Adrenal gland (tissue), 12 donors: ENCODE data around the gene CCDC9B. TPM values are rescaled to one million over a fixed set of nuclear protein-coding genes. Genes with fewer than 3 reads are reported as not detected.

Source experiments
- DNase-seq, 7 donors: peaks; one replicate each; pipeline ENCODE4 v3.0.0-alpha.2; 2019 to 2020
- H3K27ac ChIP-seq, 5 donors: fragments of 200-600 bp; sonication (generic) in 4 of 5; 1 replicate in 3 of 5; 2 replicates in 2 of 5; pipeline versions ENCODE4 v1.5.1 to v1.8.0; 2016 to 2020; ENCODE audit warnings: mild to moderate bottlenecking in 1 of 5
- H3K27me3 ChIP-seq: fragments of 200-600 bp; 2 replicates; pipeline ENCODE4 v1.8.0; 2021
- H3K36me3 ChIP-seq, 2 donors: fragments of 200-600 bp; replicated peaks in 1 of 2; 1 replicate in 1 of 2; 2 replicates in 1 of 2; pipeline versions ENCODE4 v1.5.1 to v1.8.0; 2018 to 2022
- H3K4me1 ChIP-seq, 2 donors: fragments of 200-600 bp; replicated peaks in 1 of 2; 1 replicate in 1 of 2; 2 replicates in 1 of 2; pipeline versions ENCODE4 v1.5.1 to v1.8.0; 2018 to 2021
- H3K4me3 ChIP-seq, 4 donors: fragments of 200-600 bp; sonication (generic) in 3 of 4; one replicate each; pipeline ENCODE4 v1.5.1; 2016 to 2018
- H3K9me3 ChIP-seq, 3 donors: fragments of 200-600 bp; sonication (generic) in 1 of 3; replicated peaks in 1 of 3; 1 replicate in 2 of 3; 2 replicates in 1 of 3; pipeline versions ENCODE4 v1.5.1 to v1.8.0; 2016 to 2021
- POLR2A ChIP-seq, 2 donors: fragments of 450-650 bp; IDR thresholded peaks; one replicate each; pipeline ENCODE4 v1.6.1; 2017; ENCODE audit warnings: antibody characterized with exemption in 2 of 2, mild to moderate bottlenecking in 2 of 2, moderate library complexity in 1 of 2
- WGBS, 4 donors: extraction: QIAGEN DNeasy Blood & Tissue Kit in 2 of 4; methylation state at CpG; one replicate each; pipeline versions ENCODE4 v1.1.5 to v1.1.7; 2013 to 2017; 5-methylcytosine and 5-hydroxymethylcytosine counted together
- intact Hi-C, 2 donors: fragments of 100-400 bp; cut with DNase I; formaldehyde crosslinking; loops; one replicate each; pipeline versions ENCODE4 v1.14.1 to v1.15.0; 2022 to 2023
- polyA plus RNA-seq, 3 donors: library from polyadenylated mRNA; stranded (reverse); fragments of 200-250 nt in 2 of 3; fragments of 350-450 nt in 1 of 3; fragmentation: Illumina TruSeq in 1 of 3; extraction: RNeasy Lipid Tissue Mini Kit (QIAGEN cat#74804) in 1 of 3; gene quantifications; one replicate each; pipeline ENCODE4 v1.2.3, GENCODE V29; 2013 to 2014
- total RNA-seq, 9 donors: library from RNA; depleted of rRNA in 4 of 9; stranded (reverse); fragments of >200 nt in 4 of 9; fragments of 120-200 nt in 1 of 9; fragmentation: NEBNext Ultra II Directional in 1 of 9; extraction: Animal tissue kit (Norgen Biotek cat#: 25700) in 1 of 9; gene quantifications; one replicate each; pipeline versions ENCODE4 v1.1.0 to v1.2.4, GENCODE V29; 2013 to 2023
- TF ChIP-seq, protein P1 (sequence below), 6 experiments: fragments of 450-650 bp in 4 of 6; fragments of 200-600 bp in 2 of 6; sonication (generic) in 1 of 6; IDR thresholded peaks; 1 replicate in 5 of 6; 2 replicates in 1 of 6; pipeline versions ENCODE4 v1.5.1 to v1.8.0; 2016 to 2021; ENCODE audit warnings: antibody characterized with exemption in 6 of 6, mild to moderate bottlenecking in 2 of 6, moderate library complexity in 1 of 6
- donor health status: healthy with polysubstance abuse.
- donor health status: Bipolar disorder and iron deficiency.
- donor health status: DM: yes; HTN: yes; CAD: no.
- donor health status: DM: no; HTN: no; CAD: no.
- donor health status: DM: no; HTN: no; CAD: no.
- donor health status: DM: yes; HTN: yes; CAD: no.

CCDC9B gene
- total and polyA plus RNA-seq, 12 donors = 0.72 to 41.0 (median 10.8) TPM

DNA sequence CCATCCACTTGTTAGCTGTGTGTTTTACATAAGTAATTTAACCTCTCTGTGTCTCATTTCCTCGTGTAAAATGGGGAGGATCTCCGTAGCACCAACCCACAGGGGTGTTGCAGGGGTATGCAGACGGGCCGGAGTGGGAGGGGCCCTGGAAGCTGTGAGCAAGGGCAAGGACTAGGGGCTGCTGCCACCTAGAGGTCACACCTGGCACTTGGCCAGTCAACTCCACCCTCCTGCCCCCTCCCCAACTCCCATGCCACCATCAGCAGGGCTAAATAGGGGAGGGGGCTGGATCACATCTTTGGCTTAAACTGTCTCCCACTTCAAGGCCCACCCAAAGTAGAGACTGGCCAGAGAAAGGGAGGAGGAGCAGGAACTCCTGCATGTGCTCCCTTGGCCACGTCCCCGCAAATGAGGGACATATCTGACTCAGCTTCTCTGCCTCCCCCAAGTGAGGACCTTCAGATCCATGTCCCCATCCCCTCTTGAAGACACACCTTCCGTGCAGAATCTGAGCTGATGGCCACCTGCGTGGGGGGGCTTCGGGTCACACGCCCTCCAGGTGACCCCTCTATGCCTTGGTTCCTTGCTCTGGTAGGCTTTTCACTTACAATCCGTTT, 2.6 kb downstream of the CCDC9B start:
- H3K27ac ChIP-seq = peak overlapping the region in 1 of 5 donors; percentile 54
- H3K27me3 ChIP-seq = no peaks in the 10 kb centered on the region
- no peak overlapping the region for H3K4me3 ChIP-seq
- H3K9me3 ChIP-seq = no peaks in the 10 kb centered on the region
- 45 to 63% (median 52%) methylated on average over 11 of the region's 11 CpGs for WGBS, 4 donors
- peaks cover 31 to 48% of the 10 kb centered on the region in 2 donors for H3K4me1 ChIP-seq
- no peak for TF ChIP-seq POLR2A (IDR thresholded peaks at IDR 0.05)
- TF ChIP-seq, protein P1, sequence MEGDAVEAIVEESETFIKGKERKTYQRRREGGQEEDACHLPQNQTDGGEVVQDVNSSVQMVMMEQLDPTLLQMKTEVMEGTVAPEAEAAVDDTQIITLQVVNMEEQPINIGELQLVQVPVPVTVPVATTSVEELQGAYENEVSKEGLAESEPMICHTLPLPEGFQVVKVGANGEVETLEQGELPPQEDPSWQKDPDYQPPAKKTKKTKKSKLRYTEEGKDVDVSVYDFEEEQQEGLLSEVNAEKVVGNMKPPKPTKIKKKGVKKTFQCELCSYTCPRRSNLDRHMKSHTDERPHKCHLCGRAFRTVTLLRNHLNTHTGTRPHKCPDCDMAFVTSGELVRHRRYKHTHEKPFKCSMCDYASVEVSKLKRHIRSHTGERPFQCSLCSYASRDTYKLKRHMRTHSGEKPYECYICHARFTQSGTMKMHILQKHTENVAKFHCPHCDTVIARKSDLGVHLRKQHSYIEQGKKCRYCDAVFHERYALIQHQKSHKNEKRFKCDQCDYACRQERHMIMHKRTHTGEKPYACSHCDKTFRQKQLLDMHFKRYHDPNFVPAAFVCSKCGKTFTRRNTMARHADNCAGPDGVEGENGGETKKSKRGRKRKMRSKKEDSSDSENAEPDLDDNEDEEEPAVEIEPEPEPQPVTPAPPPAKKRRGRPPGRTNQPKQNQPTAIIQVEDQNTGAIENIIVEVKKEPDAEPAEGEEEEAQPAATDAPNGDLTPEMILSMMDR (IDR thresholded peaks at IDR 0.05) = peak; percentile 15 to 59 (median 50)
- peak in 5 of 7 donors; percentile 67 to 83 (median 72) for DNase-seq
- intact Hi-C loops = no loop called here
- H3K36me3 ChIP-seq = no peaks in the 10 kb centered on the region

DNA sequence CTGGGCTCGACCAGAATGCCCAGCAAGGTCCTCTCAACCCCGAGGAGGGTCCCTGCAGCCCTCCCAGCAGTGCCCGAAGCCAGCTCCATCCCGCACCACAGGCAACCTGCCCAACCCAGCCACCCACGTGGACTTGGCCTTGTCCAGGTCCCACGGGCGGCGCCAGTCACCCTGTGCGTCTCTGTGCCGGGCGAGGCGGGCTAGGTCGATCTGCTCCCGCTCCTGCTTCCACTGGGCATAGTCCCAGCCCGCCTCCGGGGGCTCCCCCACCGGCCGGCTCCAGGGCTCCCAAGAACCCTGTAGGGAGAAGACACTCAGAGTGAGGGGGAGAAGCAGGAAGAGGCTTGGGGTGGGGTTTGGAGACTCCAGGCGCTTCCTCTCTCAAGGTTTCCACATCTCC, 3.1 kb downstream of the CCDC9B start:
- Histone ChIP-seq H3K27ac (peak overlapping the region in 1 of 5 donors; percentile 46), H3K36me3 (no peaks in the 10 kb centered on the region), H3K9me3 (no peaks in the 10 kb centered on the region), H3K4me1 (peaks cover 31 to 48% of the 10 kb centered on the region in 2 donors), H3K27me3 (no peaks in the 10 kb centered on the region), H3K4me3 (no peak overlapping the region)
- WGBS, 4 donors = 63 to 80% (median 70%) methylated on average over 5 to 19 of the region's 19 CpGs
- TF ChIP-seq, protein P1 (IDR thresholded peaks at IDR 0.05) = no peak
- TF ChIP-seq POLR2A (IDR thresholded peaks at IDR 0.05) = no peak
- DNase-seq = no peak
- intact Hi-C loops = no loop called here

DNA sequence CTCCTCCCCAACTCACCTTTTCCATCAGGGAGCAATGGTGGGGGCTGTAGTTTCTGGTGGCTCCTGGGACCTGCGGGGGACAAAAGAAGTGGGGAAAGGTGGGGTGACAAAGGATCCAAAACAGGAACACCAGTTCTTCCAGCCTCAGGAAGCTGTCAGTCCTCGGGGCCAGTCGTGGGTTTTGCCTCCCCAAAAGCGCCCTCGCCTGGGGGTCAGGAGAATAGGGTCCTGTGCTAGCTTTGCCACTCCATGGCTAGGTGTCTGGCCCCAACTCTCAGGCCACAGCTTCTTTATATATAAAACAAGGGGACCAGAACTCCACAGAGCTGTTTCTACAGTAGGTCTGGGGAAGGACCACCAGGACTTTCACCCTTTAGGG, 4.0 kb downstream of the CCDC9B start:
- DNase-seq = no peak
- Histone ChIP-seq H3K4me3 (no peak overlapping the region), H3K4me1 (peaks cover 31 to 48% of the 10 kb centered on the region in 2 donors), H3K36me3 (no peaks in the 10 kb centered on the region), H3K27ac (no peak overlapping the region), H3K27me3 (no peaks in the 10 kb centered on the region), H3K9me3 (no peaks in the 10 kb centered on the region)
- TF ChIP-seq, protein P1 (IDR thresholded peaks at IDR 0.05) = no peak
- no peak for TF ChIP-seq POLR2A (IDR thresholded peaks at IDR 0.05)
- 52 to 80% (median 74%) methylated on average over 2 to 5 of the region's 5 CpGs; no CpG with 5 or more reads in 1 of the 4 donors for WGBS, 4 donors
- intact Hi-C loops = no loop called here

DNA sequence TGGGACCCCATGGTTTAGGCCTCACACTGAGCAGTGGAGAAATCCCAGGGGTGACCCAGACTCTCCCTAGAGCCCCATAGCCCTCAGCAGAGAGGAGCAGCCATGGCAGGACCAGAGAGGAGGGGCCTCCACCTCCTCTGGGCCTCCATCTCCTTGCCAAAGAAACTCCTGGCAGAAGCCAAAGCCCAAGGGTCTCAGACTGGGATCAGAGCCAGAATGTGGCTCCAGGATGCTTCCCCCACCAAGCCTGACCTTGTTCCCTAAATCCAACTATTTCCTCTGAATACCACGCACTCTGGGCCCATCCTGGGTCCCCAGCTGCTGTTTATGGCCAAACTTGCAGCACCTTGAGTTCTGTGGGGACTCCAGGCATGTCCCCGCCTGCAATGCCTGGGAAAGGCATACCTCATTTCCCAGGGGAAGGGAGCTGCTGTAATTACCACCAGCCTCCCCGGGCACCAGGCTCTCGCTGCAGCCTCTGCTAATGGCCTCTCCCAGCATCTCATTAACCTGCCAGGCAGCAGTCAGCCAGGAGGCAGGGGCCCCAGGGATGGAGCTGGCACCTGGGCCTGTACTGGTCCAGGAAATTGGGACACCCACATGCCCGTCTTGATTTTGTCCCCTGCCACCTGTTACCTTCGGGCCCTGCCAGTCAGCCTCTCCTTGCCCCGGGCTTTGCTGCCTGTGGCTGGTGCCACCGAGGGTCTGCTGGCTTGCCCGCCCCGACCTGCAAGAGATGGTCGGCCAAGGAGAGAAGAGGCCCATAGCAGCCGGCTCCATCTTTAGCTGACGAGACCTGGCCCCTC, 4.6 kb downstream of the CCDC9B start:
- no peaks in the 10 kb centered on the region for H3K36me3 ChIP-seq
- DNase-seq = no peak
- H3K4me1 ChIP-seq = peaks cover 30 to 47% of the 10 kb centered on the region in 2 donors

More for the DNA sequence above, 4.6 kb downstream of the CCDC9B start:
- Histone ChIP-seq H3K9me3 (no peaks in the 10 kb centered on the region), H3K4me3 (no peak overlapping the region), H3K27ac (peak overlapping the region in 1 of 5 donors; percentile 91), H3K27me3 (no peaks in the 10 kb centered on the region)
- WGBS, 4 donors = 82 to 90% (median 85%) methylated on average over 2 to 13 of the region's 13 CpGs
- TF ChIP-seq, protein P1 (IDR thresholded peaks at IDR 0.05) = no peak
- no peak for TF ChIP-seq POLR2A (IDR thresholded peaks at IDR 0.05)
- intact Hi-C loops = no loop called here
